H9 (cell line): ENCODE measurements around the gene SLC16A1. TPM values are rescaled to one million over a fixed set of nuclear protein-coding genes. Genes with fewer than 3 reads are reported as not detected.

Experiments
- DNase-seq: peaks from one replicate; pipeline ENCODE4 v3.0.0-alpha.2; 2017
- H2AFZ ChIP-seq: one replicate; pipeline ENCODE4 v1.6.1; 2013; ENCODE audit warnings: mild to moderate bottlenecking, low read length, control low read depth, moderate library complexity
- H2AK5ac ChIP-seq: 2 replicates; pipeline ENCODE4 v1.6.1; 2013; ENCODE audit warnings: low read length, control low read depth, mixed read lengths; ENCODE audit not compliant: insufficient read length
- H2BK120ac ChIP-seq: one replicate; pipeline ENCODE4 v1.6.1; 2013; ENCODE audit warnings: low read depth, mild to moderate bottlenecking, low read length, control low read depth, inconsistent platforms; ENCODE audit not compliant: poor library complexity, severe bottlenecking
- H2BK12ac ChIP-seq: 2 replicates; pipeline ENCODE4 v1.6.1; 2013; ENCODE audit warnings: low read length, control low read depth, mixed read lengths, low read depth; ENCODE audit not compliant: insufficient read length
- H2BK15ac ChIP-seq: 2 replicates; pipeline ENCODE4 v1.6.1; 2013; ENCODE audit warnings: low read depth, low read length, control low read depth
- H2BK20ac ChIP-seq: one replicate; pipeline ENCODE4 v1.6.1; 2013; ENCODE audit warnings: low read depth, mild to moderate bottlenecking, low read length, control low read depth, inconsistent platforms; ENCODE audit not compliant: poor library complexity, severe bottlenecking
- H2BK5ac ChIP-seq: 2 replicates; pipeline ENCODE4 v1.6.1; 2013; ENCODE audit warnings: low read length, control low read depth, mixed read lengths; ENCODE audit not compliant: insufficient read length
- H3K14ac ChIP-seq: 2 replicates; pipeline ENCODE4 v1.6.1; 2013; ENCODE audit warnings: low read length, control low read depth; ENCODE audit not compliant: insufficient read depth
- H3K18ac ChIP-seq: 2 replicates; pipeline ENCODE4 v1.6.1; 2013; ENCODE audit warnings: low read depth, mild to moderate bottlenecking, mixed read lengths, low read length, control low read depth; ENCODE audit not compliant: insufficient read length
- H3K23ac ChIP-seq: 2 replicates; pipeline ENCODE4 v1.6.1; 2013; ENCODE audit warnings: low read length, control low read depth, mixed read lengths, low read depth; ENCODE audit not compliant: insufficient read length
- H3K23me2 ChIP-seq: 2 replicates; pipeline ENCODE4 v1.6.1; 2013; ENCODE audit warnings: low read depth, mild to moderate bottlenecking, mixed read lengths, low read length, control low read depth; ENCODE audit not compliant: insufficient read length, poor library complexity, severe bottlenecking
- H3K27ac ChIP-seq: 2 replicates; pipeline ENCODE4 v1.5.1; 2013; ENCODE audit warnings: low read length, control low read depth, mixed read lengths, low read depth; ENCODE audit not compliant: insufficient read length
- H3K27me3 ChIP-seq: 2 replicates; pipeline ENCODE4 v1.6.1; 2013; ENCODE audit warnings: low read length, control low read depth, inconsistent platforms; ENCODE audit not compliant: insufficient read depth
- H3K4ac ChIP-seq: 2 replicates; pipeline ENCODE4 v1.6.1; 2013; ENCODE audit warnings: low read depth, mild to moderate bottlenecking, control low read depth, inconsistent platforms, low read length, moderate library complexity
- H3K4me1 ChIP-seq: 2 replicates; pipeline ENCODE4 v1.6.1; 2013; ENCODE audit warnings: low read length, control low read depth, inconsistent platforms; ENCODE audit not compliant: insufficient read depth
- H3K4me2 ChIP-seq: 2 replicates; pipeline ENCODE4 v1.6.1; 2013; ENCODE audit warnings: low read length, control low read depth, mixed read lengths; ENCODE audit not compliant: insufficient read length, insufficient read depth
- H3K56ac ChIP-seq: 2 replicates; pipeline ENCODE4 v1.6.1; 2013; ENCODE audit warnings: low read depth, mild to moderate bottlenecking, mixed read lengths, low read length, control low read depth; ENCODE audit not compliant: insufficient read length
- H3K79me1 ChIP-seq: 2 replicates; pipeline ENCODE4 v1.6.1; 2013; ENCODE audit warnings: low read depth, mild to moderate bottlenecking, moderate library complexity, low read length, control low read depth, inconsistent platforms; ENCODE audit not compliant: insufficient read depth, poor library complexity, severe bottlenecking
- H3K79me2 ChIP-seq: 2 replicates; pipeline ENCODE4 v1.6.1; 2013; ENCODE audit warnings: low read length, control low read depth, inconsistent platforms; ENCODE audit not compliant: insufficient read depth
- H3K9ac ChIP-seq: 2 replicates; pipeline ENCODE4 v1.6.1; 2013; ENCODE audit warnings: low read length, control low read depth, mixed read lengths; ENCODE audit not compliant: insufficient read length; ENCODE audit errors: extremely low read depth
- H3K9me3 ChIP-seq: one replicate; pipeline ENCODE4 v1.6.1; 2013; ENCODE audit warnings: low read depth, low read length, inconsistent platforms; ENCODE audit not compliant: control insufficient read depth
- H3T11ph ChIP-seq: one replicate; pipeline ENCODE4 v1.6.1; 2013; ENCODE audit warnings: mild to moderate bottlenecking, low read length, control low read depth, inconsistent platforms
- H4K20me1 ChIP-seq: one replicate; pipeline ENCODE4 v1.6.1; 2013; ENCODE audit not compliant: control insufficient read depth, insufficient read length, insufficient read depth
- H4K5ac ChIP-seq: 2 replicates; pipeline ENCODE4 v1.6.1; 2013; ENCODE audit warnings: low read depth, mild to moderate bottlenecking, mixed read lengths, low read length, control low read depth; ENCODE audit not compliant: insufficient read length
- H4K8ac ChIP-seq: replicated peaks from 2 replicates; pipeline ENCODE4 v1.6.1; 2013; ENCODE audit warnings: low read length, control low read depth, mixed read lengths, low read depth; ENCODE audit not compliant: insufficient read length
- H4K91ac ChIP-seq: 2 replicates; pipeline ENCODE4 v1.6.1; 2013; ENCODE audit warnings: low read depth, mild to moderate bottlenecking, moderate library complexity, mixed read lengths, low read length, control low read depth; ENCODE audit not compliant: insufficient read length
- H3K27ac Mint-ChIP-seq, 3 experiments: 2 replicates in 2 of 3; 3 replicates in 1 of 3; pipeline ENCODE4 v1.8.0; 2020 to 2021; ENCODE audit warnings: mixed read lengths in 3 of 3, mild to moderate bottlenecking in 1 of 3, moderate library complexity in 1 of 3
- H3K27me3 Mint-ChIP-seq: 2 replicates; pipeline ENCODE4 v1.8.0; 2021; ENCODE audit warnings: low read depth, mild to moderate bottlenecking, moderate library complexity, mixed read lengths
- H3K36me3 Mint-ChIP-seq, 3 experiments: 2 replicates in 2 of 3; 3 replicates in 1 of 3; pipeline ENCODE4 v1.8.0; 2020 to 2021; ENCODE audit warnings: low read depth in 3 of 3, mixed read lengths in 3 of 3; ENCODE audit not compliant: insufficient read depth in 1 of 3
- H3K4me1 Mint-ChIP-seq, 2 experiments: 2 replicates each; pipeline ENCODE4 v1.8.0; 2020; ENCODE audit warnings: mixed read lengths in 2 of 2
- H3K4me3 Mint-ChIP-seq, 2 experiments: 2 replicates in 1 of 2; 3 replicates in 1 of 2; pipeline ENCODE4 v1.8.0; 2020 to 2021; ENCODE audit warnings: mild to moderate bottlenecking in 2 of 2, mixed read lengths in 2 of 2, moderate library complexity in 1 of 2
- H3K9me3 Mint-ChIP-seq, 2 experiments: 2 replicates in 1 of 2; 3 replicates in 1 of 2; pipeline ENCODE4 v1.8.0; 2020; ENCODE audit warnings: mild to moderate bottlenecking in 2 of 2, mixed read lengths in 2 of 2, moderate library complexity in 1 of 2
- CTCF ChIP-seq: fragments of 200-600 bp; sonication (generic); conservative IDR thresholded peaks from 3 replicates; pipeline ENCODE4 v1.8.0; 2021; ENCODE audit warnings: antibody characterized with exemption, mild to moderate bottlenecking
- WGBS: extraction: QIAGEN DNeasy Blood & Tissue Kit; methylation state at CpG from one replicate; pipeline ENCODE4 v1.1.7; 2013; ENCODE audit warnings: missing lambda C conversion rate, low lambda C conversion rate, mixed read lengths; ENCODE audit not compliant: insufficient read length; ENCODE audit errors: extremely low coverage; 5-methylcytosine and 5-hydroxymethylcytosine counted together
- total RNA-seq: library from RNA; stranded (reverse); gene quantifications from 2 replicates; pipeline ENCODE4 v1.2.1, GENCODE V29; 2021

SLC16A1 gene
- total RNA-seq, 1 experiment from 2014 or later = 381 TPM

- H2BK5ac ChIP-seq = no peak overlapping the region
- no peak overlapping the region for H4K5ac ChIP-seq
- H2BK15ac ChIP-seq = no peak overlapping the region
- H3K23ac ChIP-seq = no peak overlapping the region
- no peak overlapping the region for H3K56ac ChIP-seq
- Mint-ChIP-seq H3K4me3 (0 out of 5 replicates have a peak overlapping the region, but pooled peaks of 1 of the 2 experiments have one; percentile 62), H3K4me1 (peaks cover 62 to 66% of the 10 kb centered on the region in 2 experiments), H3K27me3 (no peaks in the 10 kb centered on the region), H3K36me3 (peaks cover 5 to 17% (median 9%) of the 10 kb centered on the region in 3 experiments; a peak in 5 of 7 replicates), H3K9me3 (no peaks in the 10 kb centered on the region), H3K27ac (peak overlapping the region; percentile 87 to 93 (median 93))
- H3K27me3 ChIP-seq = no peaks in the 10 kb centered on the region
- no peak for TF ChIP-seq CTCF
- no peaks in the 10 kb centered on the region for H3K79me1 ChIP-seq
- no peak overlapping the region for H2BK12ac ChIP-seq
- no peak overlapping the region for H2BK120ac ChIP-seq
- H3K4ac ChIP-seq = no peak overlapping the region
- no peak overlapping the region for H3K4me2 ChIP-seq
- no peak overlapping the region for H2AK5ac ChIP-seq
- peaks cover 2% of the 10 kb centered on the region for H4K20me1 ChIP-seq
- peak overlapping the region; percentile 37 for H3K27ac ChIP-seq
- H3K9ac ChIP-seq = no peak overlapping the region
- no peak overlapping the region for H3T11ph ChIP-seq
- H3K79me2 ChIP-seq = no peaks in the 10 kb centered on the region
- H3K14ac ChIP-seq = no peak overlapping the region
- no peaks in the 10 kb centered on the region for H3K23me2 ChIP-seq
- H3K18ac ChIP-seq = no peak overlapping the region
- H2BK20ac ChIP-seq = no peak overlapping the region
- DNase-seq = no peak
- H3K9me3 ChIP-seq = no peaks in the 10 kb centered on the region
- no peak overlapping the region for H2AFZ ChIP-seq
- no peak overlapping the region for H4K91ac ChIP-seq
- H3K4me1 ChIP-seq = peaks cover 14% of the 10 kb centered on the region
- H4K8ac ChIP-seq = no peak overlapping the region
- no CpG with 5 or more reads among the region's 2 CpGs for WGBS
Measured at GRCh38 chr1:112906150-112906698, 49.8 kb downstream of the SLC16A1 start.
